Right ventricle myocardium superior (tissue), 1 donor: ENCODE data around the gene DTX1. TPM values are rescaled to one million over a fixed set of nuclear protein-coding genes. Genes with fewer than 3 reads are reported as not detected.

Source experiments
- ATAC-seq: fragments of 200-7000 bp; cut with Tn5 transposase; one replicate; pipeline ENCODE4 v1.9.1; 2020; ENCODE audit warnings: mild to moderate bottlenecking; ENCODE audit not compliant: poor library complexity
- DNase-seq: peaks from one replicate; pipeline ENCODE4 v3.0.0-alpha.2; 2020
- intact Hi-C: fragments of 100-400 bp; cut with DNase I; formaldehyde crosslinking; loops from one replicate; pipeline ENCODE4 v1.11.2; 2022
- total RNA-seq: library from RNA; stranded (reverse); fragmentation: NEBNext Ultra II Directional; extraction: Animal tissue kit (Norgen Biotek cat#: 25700); gene quantifications from one replicate; pipeline ENCODE4 v1.2.1, GENCODE V29; 2021
- donor health status: DM: no; HTN: yes; CAD: no; lungs with severe emphysema.

DTX1 gene
- total RNA-seq, 1 donor from 2014 or later, result 1.6 TPM

- peak; percentile 83 for ATAC-seq
- intact Hi-C loops, result no loop called here
- DNase-seq, result peak; percentile 57
Measured at GRCh38 chr12:113142173-113142885, 85.8 kb downstream of the DTX1 start.

- DNase-seq (no peak), ATAC-seq (peak; percentile 59)
- intact Hi-C loops, result no loop called here
Measured at GRCh38 chr12:113142886-113143332, 86.4 kb downstream of the DTX1 start.

- intact Hi-C loops, result no loop called here
- peak; percentile 6 for DNase-seq
Measured at GRCh38 chr12:113143959-113144358, 87.4 kb downstream of the DTX1 start.

GRCh38 chr12:113144806-113145205 lies 88.3 kb downstream of the DTX1 start:
- ATAC-seq (no peak), DNase-seq (no peak)
- intact Hi-C loops, result no loop called here

More at GRCh38 chr12:113143959-113144358, 87.4 kb downstream of the DTX1 start:
- ATAC-seq, result no peak

GRCh38 chr12:113145720-113146551 lies 89.4 kb downstream of the DTX1 start:
- intact Hi-C loops, result no loop called here
- peak; percentile 10 for DNase-seq
- no peak for ATAC-seq

GRCh38 chr12:113146999-113147398 lies 90.5 kb downstream of the DTX1 start:
- DNase-seq (no peak), ATAC-seq (no peak)
- intact Hi-C loops, result no loop called here

Other genes starting within 250 kb of the DTX1 start
- 4.6 TPM for gene OAS1, start 149.8 kb upstream of the DTX1 start, total RNA-seq
- gene OAS3, start 118.3 kb upstream of the DTX1 start, total RNA-seq, result 5.1 TPM
- 3.7 TPM for gene OAS2, start 78.2 kb upstream of the DTX1 start, total RNA-seq
- not detected for gene RASAL1, start 79.0 kb downstream of the DTX1 start, total RNA-seq
- gene CFAP73, start 93.0 kb downstream of the DTX1 start, total RNA-seq, result not detected
- gene DDX54, start 128.7 kb downstream of the DTX1 start, total RNA-seq, result 33.6 TPM
- gene RITA1, start 129.0 kb downstream of the DTX1 start, total RNA-seq, result 16.3 TPM
- 128 TPM for gene TPCN1, start 164.7 kb downstream of the DTX1 start, total RNA-seq